HUDEP-2 (cell line): ENCODE measurements around the gene UBE2R2.
A peak's percentile ranks its signal among the peaks of the same experiment; 100 is the strongest.

ENCODE experiments used
- DNase-seq, 76 experiments: peaks; one replicate each; lab custom pipeline; 2025; ENCODE audit not compliant: unreplicated experiment in 76 of 76; lab: John Stamatoyannopoulos, UW

Gene UBE2R2

GRCh38 chr9:33880211-33881089 is 63.5 kb downstream of the UBE2R2 start:
- DNase-seq = peak in 1 of 76 experiments; percentile 16

DNA sequence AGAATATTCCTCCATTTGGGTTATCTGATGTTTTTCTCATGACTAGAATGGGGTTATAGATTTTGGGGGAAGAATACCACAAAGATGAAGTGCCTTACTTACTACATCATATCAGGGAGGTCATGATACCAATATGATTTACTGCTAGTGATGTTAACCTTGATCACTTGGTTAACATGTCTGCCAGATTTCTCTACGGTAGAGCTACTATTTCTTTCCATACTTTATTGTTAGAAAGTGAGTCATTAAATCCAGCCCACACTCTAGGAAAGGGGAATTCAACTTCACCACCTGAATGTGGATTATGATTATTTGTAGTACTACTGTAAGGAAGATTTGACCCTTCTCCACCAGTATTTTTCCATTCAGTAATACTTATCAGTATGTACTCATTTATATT is 64.7 kb downstream of the UBE2R2 start:
- no peak for DNase-seq

- no peak for DNase-seq
Measured at GRCh38 chr9:33884856-33885701, 68.1 kb downstream of the UBE2R2 start.

GRCh38 chr9:33885948-33886347 is 69.0 kb downstream of the UBE2R2 start:
- DNase-seq = no peak

GRCh38 chr9:33893861-33894260 is 76.9 kb downstream of the UBE2R2 start:
- no peak for DNase-seq

- no peak for DNase-seq
Measured at GRCh38 chr9:33894316-33894715, 77.4 kb downstream of the UBE2R2 start.

DNA sequence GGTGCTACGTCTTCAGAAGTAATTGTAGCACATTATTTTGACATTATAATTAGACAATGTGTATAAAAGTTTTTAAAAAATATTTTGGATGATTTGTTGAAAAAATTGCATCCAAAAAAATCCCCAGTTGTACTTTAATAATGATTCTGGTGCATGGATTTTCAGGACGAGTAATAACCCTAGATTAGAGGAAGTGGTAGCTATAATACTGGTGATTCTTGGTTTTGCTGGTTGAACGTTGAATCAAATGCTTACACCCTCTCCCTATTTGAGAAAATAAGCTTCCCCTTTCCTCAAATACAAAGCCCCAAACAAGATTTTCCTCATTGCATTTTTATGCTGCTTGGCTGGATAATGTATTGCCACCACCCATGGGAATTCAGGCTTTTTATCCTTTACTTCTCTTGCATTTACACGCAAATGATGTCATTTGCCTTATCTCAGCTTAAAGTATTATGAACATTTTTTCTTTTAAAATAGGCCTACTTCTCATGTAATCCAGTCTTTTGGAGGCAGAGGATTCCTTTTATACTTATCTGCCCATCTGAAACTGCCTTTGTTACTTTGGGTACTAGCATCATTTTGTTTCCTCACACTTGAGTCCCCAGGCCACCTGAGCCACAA is 86.3 kb downstream of the UBE2R2 start:
- no peak for DNase-seq

DNA sequence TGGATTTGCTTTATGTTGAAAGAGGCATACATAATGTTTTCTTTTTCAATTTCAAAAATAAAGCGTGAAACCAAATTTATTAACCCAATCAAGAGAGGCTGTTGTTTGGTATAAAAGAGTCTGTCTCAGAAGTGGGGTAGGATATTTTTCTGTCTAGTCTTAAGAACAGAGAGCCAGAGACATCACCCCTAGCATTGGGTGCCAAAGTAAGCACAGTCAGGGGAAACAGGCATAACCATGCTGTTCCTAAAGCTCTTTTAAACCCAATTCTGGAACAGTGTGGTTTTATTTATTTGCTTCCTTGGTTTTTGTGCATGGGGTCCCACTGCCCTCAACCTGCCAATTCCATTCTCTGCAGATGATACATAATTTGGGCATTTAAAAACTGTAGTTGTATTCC is 88.2 kb downstream of the UBE2R2 start:
- DNase-seq = no peak

- no peak for DNase-seq
Measured at GRCh38 chr9:33906769-33907168, 89.8 kb downstream of the UBE2R2 start.

DNA sequence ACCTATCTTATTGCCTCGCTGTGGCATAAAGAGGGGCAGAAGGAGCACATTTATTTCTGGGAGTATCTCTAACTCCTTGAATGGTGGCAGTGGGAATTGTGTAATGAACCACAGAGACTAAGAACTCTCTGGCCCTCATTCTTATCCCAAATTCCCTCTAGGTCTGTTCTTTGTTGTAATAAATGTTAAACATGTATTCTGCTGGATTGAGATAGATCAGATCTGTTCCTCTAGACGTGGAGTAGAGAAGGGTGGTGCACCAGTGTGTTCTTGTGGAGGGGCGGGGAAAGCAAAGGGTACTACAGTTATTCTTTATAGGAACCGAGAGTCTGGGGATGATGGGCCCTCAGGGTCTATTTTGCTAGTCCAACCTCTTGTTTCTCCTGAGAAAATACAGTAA is 90.4 kb downstream of the UBE2R2 start:
- peak in 2 of 76 experiments; percentile 1 to 4 for DNase-seq

- no peak for DNase-seq
Measured at GRCh38 chr9:33908114-33908513, 91.2 kb downstream of the UBE2R2 start.

GRCh38 chr9:33908749-33909148 is 91.8 kb downstream of the UBE2R2 start:
- no peak for DNase-seq

- DNase-seq = no peak
Measured at GRCh38 chr9:33913541-33913940, 96.6 kb downstream of the UBE2R2 start.

DNA sequence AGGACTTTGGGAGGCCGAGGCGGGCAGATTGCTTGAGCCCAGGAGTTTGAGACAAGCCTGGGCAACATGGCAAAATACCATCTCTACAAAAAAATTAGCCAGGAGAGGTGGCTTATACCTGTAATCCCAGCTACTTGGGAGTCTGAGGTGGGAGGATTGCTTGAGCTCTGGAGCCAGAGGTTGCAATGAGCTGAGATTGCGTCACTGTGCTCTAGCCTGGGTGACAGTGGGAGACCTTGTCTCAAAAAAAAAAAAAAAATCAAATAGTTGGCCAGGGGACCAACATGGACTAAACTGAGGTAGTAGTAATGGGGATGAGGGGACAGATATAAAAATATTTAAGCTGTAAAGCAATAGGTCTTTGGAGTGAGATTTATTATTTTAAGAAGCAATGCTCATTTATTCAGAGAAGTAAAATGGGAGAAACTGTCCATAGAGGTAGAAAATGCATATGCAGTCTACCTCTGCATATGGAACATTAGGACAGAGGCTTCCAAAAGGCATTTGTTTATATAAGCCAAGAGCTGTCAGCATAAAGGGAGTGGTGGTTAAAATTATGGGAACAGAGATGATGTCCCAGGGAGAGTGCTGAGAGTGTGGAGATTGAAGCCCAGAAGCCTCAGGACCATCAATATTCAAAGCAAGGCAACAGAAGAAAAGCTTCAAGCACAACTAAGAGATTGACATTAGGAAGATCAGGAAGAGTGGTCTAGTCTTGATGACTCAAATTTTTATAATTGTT is 98.1 kb downstream of the UBE2R2 start:
- no peak for DNase-seq

GRCh38 chr9:33917036-33917435 is 100.1 kb downstream of the UBE2R2 start:
- no peak for DNase-seq

GRCh38 chr9:33919276-33919897 is 102.4 kb downstream of the UBE2R2 start:
- no peak for DNase-seq

DNA sequence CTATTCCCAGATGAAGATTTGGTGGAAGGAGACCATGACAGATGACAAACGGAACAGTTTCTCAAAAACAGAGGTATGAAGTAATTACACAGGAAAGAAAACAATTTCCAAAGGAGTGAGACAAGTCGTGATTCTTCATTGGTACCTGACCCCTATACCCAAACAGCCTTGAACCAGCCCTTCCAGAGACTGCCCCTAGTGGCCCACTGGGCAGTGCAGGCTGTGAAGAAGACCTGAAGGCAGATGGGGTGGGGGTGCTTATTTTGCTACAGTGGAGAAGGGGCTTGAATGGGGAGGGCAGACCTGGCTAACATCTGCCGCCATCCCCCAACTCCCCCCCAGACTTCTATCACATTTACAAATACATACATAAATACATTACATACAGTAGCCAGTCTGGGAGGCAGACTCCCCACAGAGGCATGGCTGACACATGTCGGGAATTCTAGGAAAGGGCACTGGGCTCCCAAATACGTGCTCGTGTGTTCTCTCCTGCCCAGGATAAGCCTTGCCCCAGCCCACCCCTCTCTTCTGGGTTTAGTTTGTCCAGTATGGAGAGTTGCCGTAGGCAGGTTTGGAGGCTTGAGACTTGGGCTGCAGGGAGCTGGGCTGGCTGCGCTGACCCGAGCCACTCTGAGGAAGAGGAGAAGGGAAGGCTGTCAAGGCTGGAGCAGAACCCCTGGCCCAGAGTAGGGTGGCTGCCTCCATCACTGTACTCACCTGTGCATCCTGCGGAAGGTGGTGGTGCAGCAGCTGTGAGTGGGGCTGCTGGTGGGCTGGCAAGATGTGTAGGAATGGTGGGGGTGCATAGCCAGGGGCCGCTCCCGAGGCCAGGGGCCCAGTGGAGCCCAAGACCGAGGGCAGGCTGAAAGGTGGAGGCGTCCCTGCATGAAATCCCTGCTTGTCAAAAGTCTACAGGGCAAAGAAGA is 105.3 kb downstream of the UBE2R2 start:
- DNase-seq = peak in 12 of 76 experiments; percentile 2 to 34 (median 26)

- DNase-seq = no peak
Measured at GRCh38 chr9:33923079-33923478, 106.1 kb downstream of the UBE2R2 start.
